Liver (tissue), 3 donors: ENCODE measurements around the gene AUNIP.

Source experiments
- EGR1 ChIP-seq, 2 donors: IDR thresholded peaks; 2 replicates each; pipeline ENCODE4 v1.6.1; 2016 to 2018; ENCODE audit warnings: antibody characterized with exemption in 2 of 2, low read depth in 2 of 2
- FOXA1 ChIP-seq: IDR thresholded peaks from 2 replicates; pipeline ENCODE4 v1.6.1; 2016; ENCODE audit warnings: antibody characterized with exemption
- GABPA ChIP-seq, 2 donors: IDR thresholded peaks in 1 of 2; conservative IDR thresholded peaks in 1 of 2; 2 replicates each; pipeline ENCODE4 v1.6.1; 2016; ENCODE audit warnings: antibody characterized with exemption in 2 of 2, mild to moderate bottlenecking in 1 of 2, moderate library complexity in 1 of 2
- HNF4G ChIP-seq: IDR thresholded peaks from 2 replicates; pipeline ENCODE4 v1.6.1; 2016; ENCODE audit warnings: antibody characterized with exemption
- RAD21 ChIP-seq, 2 donors: IDR thresholded peaks; 2 replicates each; pipeline ENCODE4 v1.6.1; 2016; ENCODE audit warnings: antibody characterized with exemption in 2 of 2, mild to moderate bottlenecking in 2 of 2
- RXRA ChIP-seq, 2 donors: IDR thresholded peaks; 2 replicates each; pipeline ENCODE4 v1.6.1; 2017 to 2018; ENCODE audit warnings: antibody characterized with exemption in 2 of 2, mild to moderate bottlenecking in 1 of 2
- SP1 ChIP-seq: IDR thresholded peaks from 2 replicates; pipeline ENCODE4 v1.6.1; 2018; ENCODE audit warnings: antibody characterized with exemption, mild to moderate bottlenecking
- YY1 ChIP-seq: IDR thresholded peaks from 2 replicates; pipeline ENCODE4 v1.6.1; 2016; ENCODE audit warnings: antibody characterized with exemption, mild to moderate bottlenecking
- TF ChIP-seq, protein P1 (sequence below): fragments of 150-350 bp; IDR thresholded peaks from 2 replicates; pipeline ENCODE4 v1.5.1; 2017; ENCODE audit warnings: improper control_type of control experiment, low read depth, low read length; ENCODE audit not compliant: missing input control
- TF ChIP-seq, protein P2 (sequence below): IDR thresholded peaks from 2 replicates; pipeline ENCODE4 v1.6.1; 2016; ENCODE audit warnings: antibody characterized with exemption, mild to moderate bottlenecking
- TF ChIP-seq, protein P3 (sequence below): IDR thresholded peaks from 2 replicates; pipeline ENCODE4 v1.6.1; 2016; ENCODE audit warnings: antibody characterized with exemption
- donor health status: healthy.
- donor health status: healthy.

DNA sequence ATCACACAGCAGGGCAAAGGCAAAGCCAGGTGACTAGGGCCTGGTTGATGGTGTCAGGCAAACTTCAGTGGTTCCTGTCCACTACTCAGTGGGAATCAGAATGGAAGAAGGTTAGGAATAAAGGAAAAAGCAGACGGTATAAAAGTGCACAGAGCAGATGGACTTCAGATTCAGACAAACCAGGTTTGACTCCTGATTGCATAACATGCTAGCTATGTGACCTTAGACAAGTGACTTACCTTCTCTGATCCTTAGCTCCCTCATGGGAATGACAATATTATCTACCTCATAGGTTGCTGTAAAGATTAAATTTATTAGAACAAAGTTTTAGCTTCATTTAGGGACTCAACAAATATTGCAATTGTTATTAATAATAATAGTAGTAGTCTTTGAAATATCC, 11.4 kb upstream of the AUNIP start:
- TF ChIP-seq, protein P1, sequence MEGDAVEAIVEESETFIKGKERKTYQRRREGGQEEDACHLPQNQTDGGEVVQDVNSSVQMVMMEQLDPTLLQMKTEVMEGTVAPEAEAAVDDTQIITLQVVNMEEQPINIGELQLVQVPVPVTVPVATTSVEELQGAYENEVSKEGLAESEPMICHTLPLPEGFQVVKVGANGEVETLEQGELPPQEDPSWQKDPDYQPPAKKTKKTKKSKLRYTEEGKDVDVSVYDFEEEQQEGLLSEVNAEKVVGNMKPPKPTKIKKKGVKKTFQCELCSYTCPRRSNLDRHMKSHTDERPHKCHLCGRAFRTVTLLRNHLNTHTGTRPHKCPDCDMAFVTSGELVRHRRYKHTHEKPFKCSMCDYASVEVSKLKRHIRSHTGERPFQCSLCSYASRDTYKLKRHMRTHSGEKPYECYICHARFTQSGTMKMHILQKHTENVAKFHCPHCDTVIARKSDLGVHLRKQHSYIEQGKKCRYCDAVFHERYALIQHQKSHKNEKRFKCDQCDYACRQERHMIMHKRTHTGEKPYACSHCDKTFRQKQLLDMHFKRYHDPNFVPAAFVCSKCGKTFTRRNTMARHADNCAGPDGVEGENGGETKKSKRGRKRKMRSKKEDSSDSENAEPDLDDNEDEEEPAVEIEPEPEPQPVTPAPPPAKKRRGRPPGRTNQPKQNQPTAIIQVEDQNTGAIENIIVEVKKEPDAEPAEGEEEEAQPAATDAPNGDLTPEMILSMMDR = no peak
- TF ChIP-seq, protein P2, sequence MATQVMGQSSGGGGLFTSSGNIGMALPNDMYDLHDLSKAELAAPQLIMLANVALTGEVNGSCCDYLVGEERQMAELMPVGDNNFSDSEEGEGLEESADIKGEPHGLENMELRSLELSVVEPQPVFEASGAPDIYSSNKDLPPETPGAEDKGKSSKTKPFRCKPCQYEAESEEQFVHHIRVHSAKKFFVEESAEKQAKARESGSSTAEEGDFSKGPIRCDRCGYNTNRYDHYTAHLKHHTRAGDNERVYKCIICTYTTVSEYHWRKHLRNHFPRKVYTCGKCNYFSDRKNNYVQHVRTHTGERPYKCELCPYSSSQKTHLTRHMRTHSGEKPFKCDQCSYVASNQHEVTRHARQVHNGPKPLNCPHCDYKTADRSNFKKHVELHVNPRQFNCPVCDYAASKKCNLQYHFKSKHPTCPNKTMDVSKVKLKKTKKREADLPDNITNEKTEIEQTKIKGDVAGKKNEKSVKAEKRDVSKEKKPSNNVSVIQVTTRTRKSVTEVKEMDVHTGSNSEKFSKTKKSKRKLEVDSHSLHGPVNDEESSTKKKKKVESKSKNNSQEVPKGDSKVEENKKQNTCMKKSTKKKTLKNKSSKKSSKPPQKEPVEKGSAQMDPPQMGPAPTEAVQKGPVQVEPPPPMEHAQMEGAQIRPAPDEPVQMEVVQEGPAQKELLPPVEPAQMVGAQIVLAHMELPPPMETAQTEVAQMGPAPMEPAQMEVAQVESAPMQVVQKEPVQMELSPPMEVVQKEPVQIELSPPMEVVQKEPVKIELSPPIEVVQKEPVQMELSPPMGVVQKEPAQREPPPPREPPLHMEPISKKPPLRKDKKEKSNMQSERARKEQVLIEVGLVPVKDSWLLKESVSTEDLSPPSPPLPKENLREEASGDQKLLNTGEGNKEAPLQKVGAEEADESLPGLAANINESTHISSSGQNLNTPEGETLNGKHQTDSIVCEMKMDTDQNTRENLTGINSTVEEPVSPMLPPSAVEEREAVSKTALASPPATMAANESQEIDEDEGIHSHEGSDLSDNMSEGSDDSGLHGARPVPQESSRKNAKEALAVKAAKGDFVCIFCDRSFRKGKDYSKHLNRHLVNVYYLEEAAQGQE = no peak
- no peak for TF ChIP-seq FOXA1
- TF ChIP-seq EGR1 (IDR thresholded peaks at IDR 0.05; ENCODE audit: low read depth in 2 of 2) = no peak
- no peak for TF ChIP-seq HNF4G
- TF ChIP-seq, protein P3, sequence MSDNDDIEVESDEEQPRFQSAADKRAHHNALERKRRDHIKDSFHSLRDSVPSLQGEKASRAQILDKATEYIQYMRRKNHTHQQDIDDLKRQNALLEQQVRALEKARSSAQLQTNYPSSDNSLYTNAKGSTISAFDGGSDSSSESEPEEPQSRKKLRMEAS = no peak
- no peak for TF ChIP-seq YY1
- no peak for TF ChIP-seq GABPA (IDR thresholded peaks at IDR 0.05 in 1 of 2, conservative IDR thresholded peaks at IDR 0.05 in 1 of 2)
- TF ChIP-seq SP1 = no peak
- no peak for TF ChIP-seq RXRA (IDR thresholded peaks at IDR 0.05)
- TF ChIP-seq RAD21 (IDR thresholded peaks at IDR 0.05) = no peak
